Small intestine (tissue), 7 donors: Measurements from ENCODE around the gene CCNI. TPM values are rescaled to one million over a fixed set of nuclear protein-coding genes. Genes with fewer than 3 reads are reported as not detected.

Experiments used
- DNase-seq, 2 donors: peaks; one replicate each; pipeline versions ENCODE4 v3.0.0 to v3.0.0-alpha.2; 2013
- FAIRE-seq: peaks from 2 replicates; lab custom pipeline; 2012; peaks lifted over from hg19 to GRCh38; lab: Jason Lieb, UNC
- H3K27ac ChIP-seq, 3 donors: one replicate each; pipeline ENCODE4 v1.5.1; 2013; ENCODE audit warnings: low read length in 2 of 3, mild to moderate bottlenecking in 2 of 3, control low read depth in 1 of 3, inconsistent platforms in 1 of 3, low read depth in 1 of 3, moderate library complexity in 1 of 3
- H3K27me3 ChIP-seq, 3 donors: one replicate each; pipeline ENCODE4 v1.6.1; 2013; ENCODE audit warnings: low read length in 3 of 3, inconsistent platforms in 1 of 3; ENCODE audit not compliant: control insufficient read depth in 3 of 3, insufficient read depth in 3 of 3
- H3K36me3 ChIP-seq, 3 donors: one replicate each; pipeline ENCODE4 v1.6.1; 2013; ENCODE audit warnings: low read length in 3 of 3, inconsistent platforms in 1 of 3, low read depth in 1 of 3, mild to moderate bottlenecking in 1 of 3, moderate library complexity in 1 of 3; ENCODE audit not compliant: control insufficient read depth in 3 of 3, insufficient read depth in 2 of 3
- H3K4me1 ChIP-seq, 3 donors: one replicate each; pipeline ENCODE4 v1.6.1; 2013; ENCODE audit warnings: low read length in 2 of 3, inconsistent platforms in 1 of 3, low read depth in 1 of 3, mild to moderate bottlenecking in 1 of 3, moderate library complexity in 1 of 3; ENCODE audit not compliant: control insufficient read depth in 3 of 3, insufficient read depth in 2 of 3
- H3K4me3 ChIP-seq, 3 donors: one replicate each; pipeline ENCODE4 v1.5.1; 2013; ENCODE audit warnings: low read length in 3 of 3, control low read depth in 1 of 3, inconsistent platforms in 1 of 3, low read depth in 1 of 3, mild to moderate bottlenecking in 1 of 3, moderate library complexity in 1 of 3
- H3K9me3 ChIP-seq, 2 donors: one replicate each; pipeline ENCODE4 v1.6.1; 2013; ENCODE audit warnings: low read depth in 1 of 2, low read length in 1 of 2; ENCODE audit not compliant: control insufficient read depth in 2 of 2, insufficient read depth in 1 of 2
- WGBS, 3 donors: extraction: QIAGEN DNeasy Blood & Tissue Kit; methylation state at CpG; one replicate each; pipeline ENCODE4 v1.1.7; 2013; 5-methylcytosine and 5-hydroxymethylcytosine counted together
- polyA plus RNA-seq, 4 donors: library from polyadenylated mRNA; stranded (reverse) in 3 of 4; unstranded in 1 of 4; fragments of 200-250 nt in 3 of 4; fragments of 120-200 nt in 1 of 4; gene quantifications; one replicate each; pipeline versions ENCODE4 v1.2.1 to v1.2.3, GENCODE V29; 2013
- donor health status: healthy with polysubstance abuse.
- donor health status: control.
- donor health status: control.
- donor health status: Bipolar disorder and iron deficiency.
- donor health status: healthy.

The CCNI gene
- polyA plus RNA-seq, 4 donors = 78.9 to 261 (median 131) TPM

GRCh38 chr4:77006753-77007353 is 68.9 kb downstream of the CCNI start:
- FAIRE-seq = no peak
- H3K4me3 ChIP-seq = no peak overlapping the region
- DNase-seq = no peak
- peak overlapping the region in 1 of 3 donors; percentile 81 for H3K27ac ChIP-seq
- peaks cover 0 to 12% (median 0%) of the 10 kb centered on the region in 3 donors for H3K4me1 ChIP-seq
- peaks cover 4 to 7% (median 5%) of the 10 kb centered on the region in 3 donors for H3K36me3 ChIP-seq
- WGBS, 3 donors = 58 to 64% (median 61%) methylated on average over 4 of the region's 4 CpGs
- H3K9me3 ChIP-seq = no peaks in the 10 kb centered on the region
- no peaks in the 10 kb centered on the region for H3K27me3 ChIP-seq

- DNase-seq (no peak), FAIRE-seq (no peak)
- H3K4me3 ChIP-seq = no peak overlapping the region
- no peaks in the 10 kb centered on the region for H3K27me3 ChIP-seq
- H3K36me3 ChIP-seq = peaks cover 5 to 11% (median 10%) of the 10 kb centered on the region in 3 donors
- H3K4me1 ChIP-seq = peaks cover 0 to 12% (median 0%) of the 10 kb centered on the region in 3 donors
- H3K27ac ChIP-seq = no peak overlapping the region
- no peaks in the 10 kb centered on the region for H3K9me3 ChIP-seq
Observed at GRCh38 chr4:77003400-77003799, 72.4 kb downstream of the CCNI start.

- no peaks in the 10 kb centered on the region for H3K27me3 ChIP-seq
- FAIRE-seq (no peak), DNase-seq (no peak)
- no peaks in the 10 kb centered on the region for H3K9me3 ChIP-seq
- H3K4me3 ChIP-seq = no peak overlapping the region
- H3K27ac ChIP-seq = no peak overlapping the region
- H3K4me1 ChIP-seq = peaks cover 0 to 6% (median 0%) of the 10 kb centered on the region in 3 donors
- peaks cover 9 to 18% (median 13%) of the 10 kb centered on the region in 3 donors for H3K36me3 ChIP-seq
- WGBS, 3 donors = 73 to 84% (median 81%) methylated on average over 5 of the region's 5 CpGs
Observed at GRCh38 chr4:77002321-77003107, 73.3 kb downstream of the CCNI start.

- H3K27ac ChIP-seq = no peak overlapping the region
- H3K9me3 ChIP-seq = no peaks in the 10 kb centered on the region
- FAIRE-seq (no peak), DNase-seq (no peak)
- no peak overlapping the region for H3K4me3 ChIP-seq
- peaks cover 9 to 18% (median 15%) of the 10 kb centered on the region in 3 donors for H3K36me3 ChIP-seq
- H3K27me3 ChIP-seq = no peaks in the 10 kb centered on the region
- WGBS, 3 donors = 30 to 82% (median 69%) methylated on average over 1 of the region's 1 CpG
- H3K4me1 ChIP-seq = peaks cover 0 to under 1% (median 0%) of the 10 kb centered on the region in 3 donors
Observed at GRCh38 chr4:77001907-77002306, 73.9 kb downstream of the CCNI start.

GRCh38 chr4:76998251-76998901 is 77.4 kb downstream of the CCNI start:
- Histone ChIP-seq H3K9me3 (no peaks in the 10 kb centered on the region), H3K4me1 (peaks cover 0 to 4% (median 0%) of the 10 kb centered on the region in 3 donors), H3K4me3 (no peak overlapping the region), H3K27ac (no peak overlapping the region), H3K27me3 (no peaks in the 10 kb centered on the region), H3K36me3 (peaks cover 7 to 21% (median 13%) of the 10 kb centered on the region in 3 donors)
- 80 to 91% (median 91%) methylated on average over 8 of the region's 8 CpGs for WGBS, 3 donors
- FAIRE-seq (no peak), DNase-seq (no peak)

GRCh38 chr4:76997532-76997931 is 78.3 kb downstream of the CCNI start:
- H3K4me1 ChIP-seq = peaks cover 0 to 4% (median 0%) of the 10 kb centered on the region in 3 donors
- no peak overlapping the region for H3K27ac ChIP-seq

More at GRCh38 chr4:76997532-76997931, 78.3 kb downstream of the CCNI start:
- DNase-seq (no peak), FAIRE-seq (no peak)
- Histone ChIP-seq H3K36me3 (peaks cover 5 to 21% (median 14%) of the 10 kb centered on the region in 3 donors), H3K4me3 (no peak overlapping the region), H3K9me3 (no peaks in the 10 kb centered on the region), H3K27me3 (no peaks in the 10 kb centered on the region)
- WGBS, 3 donors = 94 to 98% (median 98%) methylated on average over 5 of the region's 5 CpGs

Other genes starting within 250 kb of the CCNI start
- 1 to 10 TPM; 5.1 to 7.3 (median 5.8) TPM for gene SOWAHB, start 177.8 kb downstream of the CCNI start, polyA plus RNA-seq
- 10 to 100 TPM; 19.0 to 56.0 (median 27.1) TPM for gene SEPTIN11, start 126.2 kb downstream of the CCNI start, polyA plus RNA-seq
- gene CCNG2, start 81.2 kb upstream of the CCNI start, polyA plus RNA-seq = 100 to 1,000 TPM in 1 of 4 donors, 10 to 100 TPM in 2, 1 to 10 TPM in 1; 9.2 to 223 (median 12.0) TPM